Measurements from ENCODE around the gene PDK2.

The PDK2 gene

GRCh38 chr17:50120475-50121253, 25.5 kb downstream of the PDK2 start:
- DNase-seq: no peak

GRCh38 chr17:50122945-50123344, 27.8 kb downstream of the PDK2 start:
- DNase-seq: no peak

GRCh38 chr17:50123649-50124349, 28.6 kb downstream of the PDK2 start:
- DNase-seq: no peak

DNA sequence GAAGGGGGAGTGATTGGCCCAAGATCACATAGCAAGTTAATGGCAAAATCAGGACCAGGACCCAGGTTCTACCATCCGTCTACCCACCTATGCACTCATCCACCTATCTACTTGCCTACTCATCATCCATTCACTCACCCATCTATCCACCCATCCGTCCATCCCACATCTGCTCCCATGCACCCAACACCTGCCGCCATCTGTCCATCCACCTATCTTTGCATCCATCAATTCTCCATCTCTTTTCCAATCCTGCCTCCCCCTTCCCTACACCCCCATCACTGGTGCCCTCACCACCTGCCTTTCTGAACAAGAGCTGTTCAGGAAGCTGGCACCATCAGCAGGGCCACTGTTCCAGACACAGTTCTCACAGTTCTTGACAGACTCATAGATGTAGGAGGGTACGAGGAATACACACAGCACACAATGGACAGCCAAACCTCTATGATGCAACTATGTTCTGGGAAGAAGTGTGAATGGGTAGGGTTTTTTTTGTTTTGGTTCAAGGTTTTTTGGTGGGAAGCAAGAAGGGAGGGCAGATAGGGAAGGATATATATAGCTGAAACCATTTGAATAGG, 30.4 kb downstream of the PDK2 start:
- DNase-seq: no peak

- DNase-seq: no peak
Measured at GRCh38 chr17:50127697-50128361, 32.7 kb downstream of the PDK2 start.

GRCh38 chr17:50128441-50129352, 33.5 kb downstream of the PDK2 start:
- DNase-seq: no peak

DNA sequence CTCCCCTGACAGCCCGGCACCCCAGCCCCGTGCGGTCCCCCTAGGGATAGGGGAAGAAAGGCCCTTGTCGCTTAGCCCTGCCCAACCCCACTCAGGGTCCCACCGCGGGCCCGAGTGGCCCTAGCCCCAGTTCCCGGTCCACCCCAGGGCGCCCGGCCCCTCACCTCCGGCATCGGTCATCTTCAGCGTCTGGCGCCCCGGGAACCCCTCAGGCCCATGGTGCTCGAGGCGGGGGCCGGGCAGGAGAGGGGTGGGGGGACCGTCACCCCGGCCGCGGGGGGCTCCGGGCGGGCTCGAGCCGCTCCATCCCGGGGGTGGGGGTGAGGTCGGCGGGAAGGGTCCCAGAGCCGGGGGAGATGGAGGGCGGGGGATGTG, 34.2 kb downstream of the PDK2 start:
- DNase-seq: no peak

DNA sequence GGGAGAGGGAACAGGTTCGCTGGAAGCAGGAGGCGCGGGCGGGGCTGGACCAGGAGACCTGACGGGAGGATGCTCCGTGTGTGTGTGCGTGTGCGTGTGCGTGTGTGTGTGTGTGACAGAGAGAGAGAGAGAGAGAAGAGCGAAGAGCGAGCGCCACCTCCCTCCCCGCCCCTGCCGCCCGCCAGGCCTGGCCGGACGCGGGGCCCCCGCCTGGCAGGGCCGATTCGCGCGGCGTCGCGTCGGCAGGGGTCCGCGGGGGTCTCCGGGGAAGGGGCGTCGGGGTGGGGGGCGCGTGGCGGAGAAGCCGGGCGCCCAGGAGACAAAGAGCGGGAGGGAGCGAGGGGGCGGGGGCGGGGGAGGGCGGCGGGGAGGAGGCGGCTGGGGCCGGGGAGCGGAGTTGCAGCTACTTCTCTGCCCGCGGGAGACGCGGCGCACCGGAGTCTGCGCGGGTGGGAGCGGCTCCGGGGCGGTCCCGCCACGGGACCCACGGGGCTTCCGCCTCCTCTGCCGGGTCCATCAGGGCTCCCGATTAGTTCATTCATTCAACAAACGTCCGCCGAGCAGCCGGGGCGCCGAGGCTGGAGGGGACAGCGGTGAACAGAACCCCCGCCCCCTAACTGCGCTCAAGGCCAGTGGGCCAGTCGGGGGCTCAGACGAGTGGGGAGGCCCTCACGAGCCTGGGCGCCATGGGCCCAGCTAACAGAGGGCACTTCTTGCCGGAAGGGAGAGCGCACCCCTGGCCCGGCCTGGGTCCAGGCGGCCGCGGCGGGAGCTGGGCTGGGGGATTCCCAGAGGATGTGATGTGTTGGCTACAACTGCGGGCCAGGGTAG, 34.8 kb downstream of the PDK2 start, which contains the start of gene SAMD14:
SAMD14 (minus strand) TSS at position 433 of the 831 bp plus-strand sequence. CDS start 5,201 bp downstream, outside the sequence.
- DNase-seq: peak; percentile 29

DNA sequence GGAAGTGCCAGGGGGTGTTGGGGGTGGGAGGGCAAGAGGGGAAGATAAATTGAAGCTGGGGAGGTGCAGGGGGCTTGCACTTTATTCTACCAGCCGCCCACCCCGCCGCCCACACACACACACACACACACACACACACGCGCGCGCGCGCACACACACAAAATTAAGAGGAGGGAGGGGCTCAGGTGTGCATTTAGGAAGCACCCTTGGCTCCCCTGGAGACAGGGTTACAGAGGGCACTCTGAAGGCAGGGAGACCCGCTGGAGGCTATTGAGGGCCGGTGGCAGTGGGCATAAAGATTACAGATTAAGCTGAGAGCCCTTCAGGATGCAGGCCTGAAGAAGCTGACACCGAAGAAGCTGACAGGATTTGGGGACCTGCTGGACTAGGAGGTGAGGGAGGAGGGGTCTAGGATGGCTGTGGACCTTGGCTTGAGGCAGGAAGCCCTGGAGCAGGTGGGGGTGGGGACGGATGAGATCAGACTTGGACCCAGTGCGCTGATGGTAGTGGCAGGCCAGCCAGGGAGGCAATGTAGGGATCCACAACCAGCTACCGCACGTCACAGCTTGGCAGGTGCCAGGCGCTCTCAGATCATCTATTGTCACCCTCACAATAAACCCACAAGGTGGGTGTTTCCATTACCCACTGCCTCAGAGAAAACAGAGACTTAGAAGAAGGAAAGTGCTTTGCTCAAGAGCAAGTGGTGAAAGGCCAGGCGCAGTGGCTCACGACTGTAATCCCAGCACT, 35.6 kb downstream of the PDK2 start:
- no peak for DNase-seq

GRCh38 chr17:50132104-50132794, 37.1 kb downstream of the PDK2 start:
- no peak for DNase-seq

DNA sequence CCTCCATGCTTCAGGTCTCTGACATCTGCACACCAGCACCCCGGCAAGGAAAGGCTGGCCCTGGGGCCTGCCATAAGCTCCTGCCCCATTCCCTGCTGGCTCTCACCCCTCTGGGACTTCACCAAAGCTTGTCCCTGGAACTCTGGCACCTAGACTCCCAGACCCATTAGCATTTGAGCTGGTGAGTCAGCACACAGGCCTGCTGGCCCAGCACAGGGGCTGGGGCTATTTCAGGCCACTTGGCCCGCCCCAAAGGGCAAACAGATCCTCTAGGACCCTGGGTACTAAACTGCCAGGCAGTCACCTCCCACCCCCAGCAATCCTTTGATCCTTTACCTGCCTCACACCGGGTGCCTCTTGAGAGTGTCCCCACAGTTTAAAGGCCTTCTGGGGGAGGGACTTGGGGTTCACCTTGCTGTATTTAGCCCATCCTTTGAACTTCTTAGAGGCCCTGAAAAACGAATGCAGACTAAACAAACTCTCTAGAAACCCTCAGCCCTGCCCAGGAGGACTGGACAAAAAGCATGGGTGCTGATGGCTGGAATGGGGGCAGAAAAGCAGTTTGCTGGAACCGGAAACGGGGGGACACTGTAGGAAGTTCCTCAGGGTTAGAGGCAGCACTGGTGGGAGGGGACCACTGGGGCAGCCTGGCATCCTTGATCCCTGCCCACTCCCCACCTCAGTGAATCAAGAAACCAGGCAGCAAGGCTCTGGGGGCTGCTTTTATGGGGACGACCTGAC, 38.0 kb downstream of the PDK2 start:
- no peak for DNase-seq

DNA sequence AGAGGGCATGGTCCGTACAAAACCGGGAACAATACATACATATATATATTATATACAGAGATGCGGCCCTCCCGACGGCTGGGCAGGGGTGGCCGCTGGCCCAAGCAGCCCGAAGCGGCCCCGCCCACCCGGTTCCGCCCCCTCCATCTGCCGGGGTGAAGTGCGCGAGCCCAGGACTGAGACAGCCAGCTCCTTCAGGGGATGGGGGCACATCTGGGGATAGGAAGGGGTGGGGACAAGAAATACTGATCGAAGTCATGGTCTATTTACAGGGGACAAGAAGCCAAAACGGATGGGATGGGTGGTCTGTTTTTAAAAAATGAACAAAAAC, 38.6 kb downstream of the PDK2 start:
- DNase-seq: no peak

GRCh38 chr17:50134206-50135110, 39.3 kb downstream of the PDK2 start:
- DNase-seq: no peak

DNA sequence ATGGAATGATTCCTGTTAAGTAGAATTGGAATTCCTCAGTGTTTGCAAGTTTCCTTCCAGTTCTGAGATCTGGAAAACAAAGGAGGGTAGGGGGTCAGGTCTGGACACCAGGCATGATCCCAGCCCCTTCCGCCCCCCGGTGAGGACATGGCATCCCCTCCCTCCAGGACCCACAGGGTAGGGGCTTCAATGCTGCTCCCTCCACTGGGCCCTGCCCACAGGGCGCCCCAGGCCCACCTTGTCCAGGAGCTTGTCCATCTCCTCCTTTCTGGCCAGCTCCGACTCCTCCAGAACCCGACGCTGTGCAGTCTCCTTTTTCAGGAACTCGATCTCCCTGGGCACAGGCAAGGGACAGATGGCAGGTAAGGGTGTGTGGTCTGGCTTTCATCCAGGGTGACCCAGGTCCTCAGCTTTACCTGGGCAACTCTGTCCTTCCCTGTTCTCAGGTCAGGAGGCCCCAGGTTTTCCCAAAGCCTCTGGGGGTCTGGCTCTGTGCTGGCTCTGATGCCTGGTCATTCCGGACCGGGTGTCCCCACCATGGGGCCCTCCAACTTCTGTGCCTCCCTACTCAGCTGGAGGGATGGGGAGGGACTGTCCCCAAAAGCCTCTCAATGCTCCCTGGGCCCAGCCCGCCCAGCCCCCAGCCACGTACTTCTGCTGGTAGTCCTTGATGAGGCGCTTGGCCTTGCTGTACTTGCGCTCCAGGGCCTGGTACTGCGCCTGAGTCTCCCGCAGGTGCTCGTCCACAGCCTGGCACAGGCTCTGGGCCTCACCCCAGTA, 40.4 kb downstream of the PDK2 start:
- DNase-seq: no peak

GRCh38 chr17:50136096-50136687, 41.0 kb downstream of the PDK2 start:
- no peak for DNase-seq

- DNase-seq: no peak
Measured at GRCh38 chr17:50137042-50137441, 41.9 kb downstream of the PDK2 start.

- DNase-seq: no peak
Measured at GRCh38 chr17:50139185-50139783, 44.1 kb downstream of the PDK2 start.

All from effector CD4-positive, alpha-beta T cell (primary cell).